Measurements from ENCODE around the gene SRP14.
"Not testable (repeated sequence)": the region's sequence is repeated elsewhere in the genome, so short reads cannot be mapped to it uniquely, and the experiment has no call there.

The SRP14 gene

GRCh38 chr15:40032125-40032839 is 6.7 kb downstream of the SRP14 start:
- no peak overlapping the region for H3K27ac ChIP-seq (ENCODE audit: low read depth, low read length)
- H3K36me3 ChIP-seq (ENCODE audit: insufficient read depth, low read length) = peaks cover 70% of the 10 kb centered on the region

GRCh38 chr15:40031300-40031699 is 7.7 kb downstream of the SRP14 start:
- no peaks in the 10 kb centered on the region for H3K4me1 ChIP-seq (ENCODE audit: insufficient read depth, low read length)
- H3K36me3 ChIP-seq (ENCODE audit: insufficient read depth, low read length) = peaks cover 66% of the 10 kb centered on the region
- no peaks in the 10 kb centered on the region for H3K9me3 ChIP-seq (ENCODE audit: low read length)
- no peak overlapping the region for H3K27ac ChIP-seq (ENCODE audit: low read depth, low read length)
- no peak overlapping the region for H3K4me3 ChIP-seq (ENCODE audit: low read depth in 1 of 2, low read length in 2 of 2)
- no peak overlapping the region for H3K9ac ChIP-seq (ENCODE audit: low read length)
- no peaks in the 10 kb centered on the region for H3K27me3 ChIP-seq (ENCODE audit: control insufficient read depth in 1 of 2, insufficient read depth in 2 of 2, low read length in 2 of 2)

More at GRCh38 chr15:40032125-40032839, 6.7 kb downstream of the SRP14 start:
- no peak overlapping the region for H3K4me3 ChIP-seq (ENCODE audit: low read depth in 1 of 2, low read length in 2 of 2)
- H3K9me3 ChIP-seq (ENCODE audit: low read length) = no peaks in the 10 kb centered on the region
- peaks cover under 1% of the 10 kb centered on the region for H3K4me1 ChIP-seq (ENCODE audit: insufficient read depth, low read length)
- no peak overlapping the region for H3K9ac ChIP-seq (ENCODE audit: low read length)
- H3K27me3 ChIP-seq (ENCODE audit: control insufficient read depth in 1 of 2, insufficient read depth in 2 of 2, low read length in 2 of 2) = no peaks in the 10 kb centered on the region

GRCh38 chr15:40029979-40030893 is 8.7 kb downstream of the SRP14 start:
- Histone ChIP-seq H3K36me3 (ENCODE audit: insufficient read depth, low read length) (peaks cover 66% of the 10 kb centered on the region), H3K27me3 (ENCODE audit: control insufficient read depth in 1 of 2, insufficient read depth in 2 of 2, low read length in 2 of 2) (no peaks in the 10 kb centered on the region), H3K9me3 (ENCODE audit: low read length) (no peaks in the 10 kb centered on the region), H3K9ac (ENCODE audit: low read length) (no peak overlapping the region), H3K4me3 (ENCODE audit: low read depth in 1 of 2, low read length in 2 of 2) (no peak overlapping the region), H3K27ac (ENCODE audit: low read depth, low read length) (no peak overlapping the region), H3K4me1 (ENCODE audit: insufficient read depth, low read length) (no peaks in the 10 kb centered on the region)

GRCh38 chr15:40028853-40029252 is 10.1 kb downstream of the SRP14 start:
- Histone ChIP-seq H3K36me3 (ENCODE audit: insufficient read depth, low read length) (peaks cover 59% of the 10 kb centered on the region), H3K4me3 (ENCODE audit: low read depth in 1 of 2, low read length in 2 of 2) (no peak overlapping the region), H3K27me3 (ENCODE audit: control insufficient read depth in 1 of 2, insufficient read depth in 2 of 2, low read length in 2 of 2) (no peaks in the 10 kb centered on the region), H3K9ac (ENCODE audit: low read length) (no peak overlapping the region), H3K4me1 (ENCODE audit: insufficient read depth, low read length) (no peaks in the 10 kb centered on the region), H3K27ac (ENCODE audit: low read depth, low read length) (no peak overlapping the region), H3K9me3 (ENCODE audit: low read length) (no peaks in the 10 kb centered on the region)

GRCh38 chr15:40028193-40028592 is 10.8 kb downstream of the SRP14 start:
- Histone ChIP-seq H3K4me1 (ENCODE audit: insufficient read depth, low read length) (no peaks in the 10 kb centered on the region), H3K9ac (ENCODE audit: low read length) (no peak overlapping the region), H3K4me3 (ENCODE audit: low read depth in 1 of 2, low read length in 2 of 2) (no peak overlapping the region), H3K27ac (ENCODE audit: low read depth, low read length) (no peak overlapping the region), H3K27me3 (ENCODE audit: control insufficient read depth in 1 of 2, insufficient read depth in 2 of 2, low read length in 2 of 2) (no peaks in the 10 kb centered on the region), H3K36me3 (ENCODE audit: insufficient read depth, low read length) (peaks cover 64% of the 10 kb centered on the region), H3K9me3 (ENCODE audit: low read length) (no peaks in the 10 kb centered on the region)

GRCh38 chr15:40016224-40016865 is 22.6 kb downstream of the SRP14 start:
- no peak overlapping the region for H3K9ac ChIP-seq (ENCODE audit: low read length)
- no peaks in the 10 kb centered on the region for H3K9me3 ChIP-seq (ENCODE audit: low read length)
- no peak overlapping the region for H3K4me3 ChIP-seq (ENCODE audit: low read depth in 1 of 2, low read length in 2 of 2)
- peaks cover 38% of the 10 kb centered on the region for H3K36me3 ChIP-seq (ENCODE audit: insufficient read depth, low read length)
- no peak overlapping the region for H3K27ac ChIP-seq (ENCODE audit: low read depth, low read length)
- H3K4me1 ChIP-seq (ENCODE audit: insufficient read depth, low read length) = no peaks in the 10 kb centered on the region
- H3K27me3 ChIP-seq (ENCODE audit: control insufficient read depth in 1 of 2, insufficient read depth in 2 of 2, low read length in 2 of 2) = no peaks in the 10 kb centered on the region

GRCh38 chr15:40014390-40014789 is 24.6 kb downstream of the SRP14 start:
- no peaks in the 10 kb centered on the region for H3K4me1 ChIP-seq (ENCODE audit: insufficient read depth, low read length)

GRCh38 chr15:40013372-40013771 is 25.6 kb downstream of the SRP14 start:
- H3K27me3 ChIP-seq (ENCODE audit: control insufficient read depth in 1 of 2, insufficient read depth in 2 of 2, low read length in 2 of 2); H3K9me3 ChIP-seq (ENCODE audit: low read length); H3K4me1 ChIP-seq (ENCODE audit: insufficient read depth, low read length); H3K9ac ChIP-seq (ENCODE audit: low read length); H3K4me3 ChIP-seq (ENCODE audit: low read depth in 1 of 2, low read length in 2 of 2); H3K27ac ChIP-seq (ENCODE audit: low read depth, low read length): not testable (repeated sequence)
- peaks cover 38% of the 10 kb centered on the region for H3K36me3 ChIP-seq (ENCODE audit: insufficient read depth, low read length)

More at GRCh38 chr15:40014390-40014789, 24.6 kb downstream of the SRP14 start:
- Histone ChIP-seq H3K9ac (ENCODE audit: low read length) (no peak overlapping the region), H3K27ac (ENCODE audit: low read depth, low read length) (no peak overlapping the region), H3K36me3 (ENCODE audit: insufficient read depth, low read length) (peaks cover 40% of the 10 kb centered on the region), H3K27me3 (ENCODE audit: control insufficient read depth in 1 of 2, insufficient read depth in 2 of 2, low read length in 2 of 2) (no peaks in the 10 kb centered on the region), H3K4me3 (ENCODE audit: low read depth in 1 of 2, low read length in 2 of 2) (no peak overlapping the region), H3K9me3 (ENCODE audit: low read length) (no peaks in the 10 kb centered on the region)

GRCh38 chr15:40011303-40011702 is 27.7 kb downstream of the SRP14 start:
- Histone ChIP-seq H3K36me3 (ENCODE audit: insufficient read depth, low read length) (peaks cover 53% of the 10 kb centered on the region), H3K9ac (ENCODE audit: low read length) (no peak overlapping the region), H3K9me3 (ENCODE audit: low read length) (no peaks in the 10 kb centered on the region), H3K27me3 (ENCODE audit: control insufficient read depth in 1 of 2, insufficient read depth in 2 of 2, low read length in 2 of 2) (no peaks in the 10 kb centered on the region), H3K4me3 (ENCODE audit: low read depth in 1 of 2, low read length in 2 of 2) (no peak overlapping the region), H3K27ac (ENCODE audit: low read depth, low read length) (no peak overlapping the region), H3K4me1 (ENCODE audit: insufficient read depth, low read length) (no peaks in the 10 kb centered on the region)

- Histone ChIP-seq H3K27ac (ENCODE audit: low read depth, low read length) (no peak overlapping the region), H3K4me3 (ENCODE audit: low read depth in 1 of 2, low read length in 2 of 2) (no peak overlapping the region), H3K9me3 (ENCODE audit: low read length) (no peaks in the 10 kb centered on the region), H3K4me1 (ENCODE audit: insufficient read depth, low read length) (no peaks in the 10 kb centered on the region), H3K9ac (ENCODE audit: low read length) (no peak overlapping the region), H3K27me3 (ENCODE audit: control insufficient read depth in 1 of 2, insufficient read depth in 2 of 2, low read length in 2 of 2) (no peaks in the 10 kb centered on the region), H3K36me3 (ENCODE audit: insufficient read depth, low read length) (peaks cover 59% of the 10 kb centered on the region)
Measured at GRCh38 chr15:40010686-40011085, 28.3 kb downstream of the SRP14 start.

- no peaks in the 10 kb centered on the region for H3K27me3 ChIP-seq (ENCODE audit: control insufficient read depth in 1 of 2, insufficient read depth in 2 of 2, low read length in 2 of 2)
- H3K9ac ChIP-seq (ENCODE audit: low read length) = no peak overlapping the region
- H3K9me3 ChIP-seq (ENCODE audit: low read length) = no peaks in the 10 kb centered on the region
- no peaks in the 10 kb centered on the region for H3K4me1 ChIP-seq (ENCODE audit: insufficient read depth, low read length)
- H3K27ac ChIP-seq (ENCODE audit: low read depth, low read length) = no peak overlapping the region
- H3K36me3 ChIP-seq (ENCODE audit: insufficient read depth, low read length) = peaks cover 56% of the 10 kb centered on the region
- H3K4me3 ChIP-seq (ENCODE audit: low read depth in 1 of 2, low read length in 2 of 2) = no peak overlapping the region
Measured at GRCh38 chr15:40008061-40008765, 30.8 kb downstream of the SRP14 start.

Measured in muscle layer of colon (tissue), 2 donors.